Caco-2 (cell line): ENCODE data around the gene UHRF2. TPM values are rescaled to one million over a fixed set of nuclear protein-coding genes. Genes with fewer than 3 reads are reported as not detected.

Experiments
- BruUV-seq: library from RNA; stranded (reverse); fragments of 400-500 nt; replicated peaks from 2 replicates; lab custom pipeline; 2021; lab: Mats Ljungman, UMichigan
- CTCF ChIA-PET: fragments of 300-600 bp; sonication (Branson Sonifier 250); formaldehyde crosslinking; loops from one replicate; lab custom pipeline; 2022; ENCODE audit warnings: antibody characterized with exemption; lab: Charles Lee
- POLR2A ChIA-PET: fragments of 300-600 bp; sonication (Branson Sonifier 250); formaldehyde crosslinking; loops from one replicate; lab custom pipeline; 2022; ENCODE audit warnings: antibody characterized with exemption; lab: Charles Lee
- DNase-seq, 2 experiments: peaks; one replicate each; pipeline versions ENCODE4 v3.0.0 to v3.0.0-alpha.2; 2020 to 2022
- H3K27me3 ChIP-seq: replicated peaks from 2 replicates; pipeline ENCODE4 v1.6.0; 2011; ENCODE audit warnings: low read length; ENCODE audit not compliant: control insufficient read depth, insufficient read depth
- H3K36me3 ChIP-seq: 2 replicates; pipeline ENCODE4 v1.5.1; 2011; ENCODE audit warnings: low read length; ENCODE audit not compliant: control insufficient read depth, insufficient read depth
- H3K4me1 ChIP-seq: fragments of 250-450 bp; sonication (Bioruptor Pico); 2 replicates; pipeline ENCODE4 v1.5.1; 2020; ENCODE audit warnings: mild to moderate bottlenecking
- H3K4me3 ChIP-seq: 2 replicates; pipeline ENCODE4 v1.5.1; 2011; ENCODE audit warnings: low read depth, mild to moderate bottlenecking, control low read depth, low read length
- H3K9me3 ChIP-seq: fragments of 250-450 bp; sonication (Bioruptor Pico); 2 replicates; pipeline ENCODE4 v1.5.1; 2020; ENCODE audit warnings: mild to moderate bottlenecking, moderate library complexity
- H3K27ac Mint-ChIP-seq: one replicate; pipeline ENCODE4 v1.8.0; 2022; ENCODE audit warnings: mixed read lengths; ENCODE audit not compliant: unreplicated experiment
- H3K27me3 Mint-ChIP-seq: one replicate; pipeline ENCODE4 v1.8.0; 2022; ENCODE audit warnings: mixed read lengths; ENCODE audit not compliant: insufficient read depth, unreplicated experiment
- H3K36me3 Mint-ChIP-seq: one replicate; pipeline ENCODE4 v1.8.0; 2022; ENCODE audit warnings: mild to moderate bottlenecking, mixed read lengths; ENCODE audit not compliant: insufficient read depth, unreplicated experiment
- H3K4me1 Mint-ChIP-seq: one replicate; pipeline ENCODE4 v1.8.0; 2022; ENCODE audit warnings: low read depth, mixed read lengths; ENCODE audit not compliant: unreplicated experiment
- H3K4me3 Mint-ChIP-seq: one replicate; pipeline ENCODE4 v1.8.0; 2022; ENCODE audit warnings: mild to moderate bottlenecking, moderate library complexity, mixed read lengths; ENCODE audit not compliant: unreplicated experiment
- H3K9me3 Mint-ChIP-seq: one replicate; pipeline ENCODE4 v1.8.0; 2022; ENCODE audit warnings: mixed read lengths; ENCODE audit not compliant: unreplicated experiment
- intact Hi-C: fragments of 100-400 bp; cut with micrococcal nuclease; formaldehyde crosslinking; loops from one replicate; pipeline ENCODE4 v1.10.0; 2022; ENCODE audit not compliant: unreplicated experiment
- total RNA-seq: library from RNA; stranded (reverse); gene quantifications from 2 replicates; pipeline ENCODE4 v1.2.3, GENCODE V29; 2022
- TF ChIP-seq, protein P1 (sequence below), 2 experiments: fragments of 200-600 bp in 1 of 2; IDR thresholded peaks; 1 replicate in 1 of 2; 2 replicates in 1 of 2; pipeline versions ENCODE4 v1.5.1 to v1.8.0; 2011 to 2022; ENCODE audit warnings: antibody characterized with exemption in 1 of 2, control low read depth in 1 of 2, inconsistent platforms in 1 of 2, low read depth in 1 of 2, low read length in 1 of 2, mild to moderate bottlenecking in 1 of 2, moderate library complexity in 1 of 2; ENCODE audit not compliant: insufficient read depth in 1 of 2, severe bottlenecking in 1 of 2, unreplicated experiment in 1 of 2

UHRF2 gene
- total RNA-seq, 1 experiment from 2014 or later: 38.1 TPM

DNA sequence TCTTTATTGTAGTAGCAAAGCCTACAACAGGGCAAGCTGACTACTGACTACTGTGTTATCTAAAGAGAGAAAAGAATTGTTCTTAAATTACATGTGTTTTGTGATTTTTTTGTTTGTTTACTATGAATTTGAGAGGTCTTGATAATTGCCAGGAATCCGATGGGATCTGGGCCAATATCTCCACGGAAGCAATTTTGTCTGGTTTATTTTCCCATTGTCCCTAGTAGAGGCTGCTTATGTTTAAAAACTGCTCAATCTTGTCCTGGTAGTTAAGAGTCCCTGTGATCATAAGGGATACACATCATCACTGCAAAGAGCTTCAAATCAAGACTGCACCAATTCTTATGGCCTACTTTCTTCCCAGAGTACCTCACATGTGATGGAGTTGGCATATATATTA lies 138.1 kb downstream of the UHRF2 start:
- ChIA-PET POLR2A (no interaction called here), CTCF (no interaction called here)
- Histone ChIP-seq H3K36me3 (peaks cover 3% of the 10 kb centered on the region; the same call in 1 of the 2 replicates), H3K4me1 (no peaks in the 10 kb centered on the region), H3K9me3 (no peaks in the 10 kb centered on the region), H3K4me3 (no peak overlapping the region), H3K27me3 (no peaks in the 10 kb centered on the region)
- H3K9me3 Mint-ChIP-seq: no peaks in the 10 kb centered on the region
- TF ChIP-seq, protein P1, sequence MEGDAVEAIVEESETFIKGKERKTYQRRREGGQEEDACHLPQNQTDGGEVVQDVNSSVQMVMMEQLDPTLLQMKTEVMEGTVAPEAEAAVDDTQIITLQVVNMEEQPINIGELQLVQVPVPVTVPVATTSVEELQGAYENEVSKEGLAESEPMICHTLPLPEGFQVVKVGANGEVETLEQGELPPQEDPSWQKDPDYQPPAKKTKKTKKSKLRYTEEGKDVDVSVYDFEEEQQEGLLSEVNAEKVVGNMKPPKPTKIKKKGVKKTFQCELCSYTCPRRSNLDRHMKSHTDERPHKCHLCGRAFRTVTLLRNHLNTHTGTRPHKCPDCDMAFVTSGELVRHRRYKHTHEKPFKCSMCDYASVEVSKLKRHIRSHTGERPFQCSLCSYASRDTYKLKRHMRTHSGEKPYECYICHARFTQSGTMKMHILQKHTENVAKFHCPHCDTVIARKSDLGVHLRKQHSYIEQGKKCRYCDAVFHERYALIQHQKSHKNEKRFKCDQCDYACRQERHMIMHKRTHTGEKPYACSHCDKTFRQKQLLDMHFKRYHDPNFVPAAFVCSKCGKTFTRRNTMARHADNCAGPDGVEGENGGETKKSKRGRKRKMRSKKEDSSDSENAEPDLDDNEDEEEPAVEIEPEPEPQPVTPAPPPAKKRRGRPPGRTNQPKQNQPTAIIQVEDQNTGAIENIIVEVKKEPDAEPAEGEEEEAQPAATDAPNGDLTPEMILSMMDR (IDR thresholded peaks at IDR 0.05; ENCODE audit: insufficient read depth in 1 of 2, low read depth in 1 of 2, low read length in 1 of 2, severe bottlenecking in 1 of 2, unreplicated experiment in 1 of 2): no peak
- no TSS peak for BruUV-seq
- peaks cover 92% of the 10 kb centered on the region for H3K36me3 Mint-ChIP-seq
- DNase-seq: no peak
- H3K27me3 Mint-ChIP-seq: no peaks in the 10 kb centered on the region
- peak overlapping the region; percentile 70 for H3K27ac Mint-ChIP-seq
- intact Hi-C loops: no loop called here
- H3K4me3 Mint-ChIP-seq: no peak overlapping the region
- H3K4me1 Mint-ChIP-seq: peaks cover 7% of the 10 kb centered on the region

DNA sequence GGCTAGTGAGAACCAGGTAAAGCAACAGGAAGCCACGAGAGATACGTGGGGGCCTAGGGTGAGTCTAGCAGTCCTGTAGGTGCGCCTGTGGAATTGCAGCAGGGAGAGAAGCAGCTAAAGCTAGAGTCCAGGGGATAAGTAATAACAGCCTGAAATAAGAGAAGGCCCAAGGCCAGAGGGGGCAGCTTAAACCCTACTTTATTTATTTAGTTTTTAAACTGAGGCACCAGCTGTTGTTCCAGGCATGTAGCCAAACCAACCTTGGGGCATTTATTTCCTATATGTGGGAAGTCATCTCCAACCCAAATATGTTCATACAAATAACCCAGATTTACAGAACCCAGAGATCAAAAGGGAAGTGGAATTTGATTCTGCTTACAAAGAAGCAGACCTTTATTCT lies 139.0 kb downstream of the UHRF2 start:
- POLR2A ChIA-PET: no interaction called here
- no TSS peak for BruUV-seq
- intact Hi-C loops: no loop called here

DNA sequence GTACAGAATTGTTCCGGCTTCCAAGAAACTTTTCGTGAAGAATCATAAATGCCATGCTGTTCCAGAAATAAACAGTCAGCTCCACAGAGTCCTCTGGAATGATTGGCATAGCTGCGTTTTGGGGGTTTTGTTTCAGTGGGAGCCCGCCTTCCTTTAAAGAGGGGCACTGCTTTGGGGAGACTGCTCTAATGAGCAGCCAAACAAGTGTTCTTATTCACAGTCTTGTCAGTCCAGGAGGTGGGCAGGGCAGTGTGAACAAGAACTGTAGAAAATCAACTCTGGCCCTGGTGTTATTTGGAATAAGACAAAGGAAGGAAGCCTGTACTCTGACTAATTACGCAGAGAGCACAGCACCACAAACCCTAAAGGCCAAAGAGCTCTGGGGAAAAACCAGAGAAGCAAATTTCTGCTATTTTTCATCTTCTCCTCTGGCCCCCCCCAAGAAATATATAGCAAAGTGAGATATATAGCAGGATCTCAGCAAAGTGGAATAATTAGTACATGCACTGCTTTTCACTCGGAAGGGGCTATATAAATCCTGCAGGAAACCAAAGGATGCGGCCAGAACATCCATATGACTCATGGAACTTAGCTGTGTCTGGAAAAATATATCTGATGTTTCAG lies 139.6 kb downstream of the UHRF2 start:
- H3K27ac Mint-ChIP-seq: no peak overlapping the region
- Histone ChIP-seq H3K9me3 (no peaks in the 10 kb centered on the region), H3K4me3 (no peak overlapping the region), H3K36me3 (peaks cover 3% of the 10 kb centered on the region; the same call in 1 of the 2 replicates), H3K27me3 (no peaks in the 10 kb centered on the region), H3K4me1 (no peaks in the 10 kb centered on the region)
- no peaks in the 10 kb centered on the region for H3K9me3 Mint-ChIP-seq
- H3K27me3 Mint-ChIP-seq: no peaks in the 10 kb centered on the region
- H3K4me3 Mint-ChIP-seq: no peak overlapping the region
- TF ChIP-seq, protein P1 (IDR thresholded peaks at IDR 0.05; ENCODE audit: insufficient read depth in 1 of 2, low read depth in 1 of 2, low read length in 1 of 2, severe bottlenecking in 1 of 2, unreplicated experiment in 1 of 2): no peak
- ChIA-PET CTCF (no interaction called here), POLR2A (no interaction called here)
- H3K36me3 Mint-ChIP-seq: peaks cover 93% of the 10 kb centered on the region
- no TSS peak for BruUV-seq
- H3K4me1 Mint-ChIP-seq: peaks cover 7% of the 10 kb centered on the region
- intact Hi-C loops: no loop called here
- DNase-seq: no peak

More for the DNA sequence above, 139.0 kb downstream of the UHRF2 start:
- Mint-ChIP-seq H3K4me1 (peaks cover 7% of the 10 kb centered on the region), H3K9me3 (no peaks in the 10 kb centered on the region), H3K27me3 (no peaks in the 10 kb centered on the region), H3K4me3 (no peak overlapping the region), H3K36me3 (peaks cover 93% of the 10 kb centered on the region), H3K27ac (peak overlapping the region; percentile 70)
- no peak for DNase-seq
- Histone ChIP-seq H3K4me1 (no peaks in the 10 kb centered on the region), H3K27me3 (no peaks in the 10 kb centered on the region), H3K36me3 (peaks cover 3% of the 10 kb centered on the region; the same call in 1 of the 2 replicates), H3K9me3 (no peaks in the 10 kb centered on the region), H3K4me3 (no peak overlapping the region)
- CTCF ChIA-PET: no interaction called here
- TF ChIP-seq, protein P1 (IDR thresholded peaks at IDR 0.05; ENCODE audit: insufficient read depth in 1 of 2, low read depth in 1 of 2, low read length in 1 of 2, severe bottlenecking in 1 of 2, unreplicated experiment in 1 of 2): no peak
